Lower leg skin (tissue), 4 donors: ENCODE results near the gene CAPN5. TPM values are rescaled to one million over a fixed set of nuclear protein-coding genes. Genes with fewer than 3 reads are reported as not detected.

Experiments
- DNase-seq, 2 donors: peaks; one replicate each; pipeline ENCODE4 v3.0.0-alpha.2; 2019; ENCODE audit warnings: low spot score in 2 of 2
- H3K4me3 ChIP-seq: fragments of 200-600 bp; sonication (generic); 2 replicates; pipeline ENCODE4 v1.5.1; 2017; ENCODE audit warnings: mild to moderate bottlenecking, low read depth; ENCODE audit not compliant: poor library complexity, severe bottlenecking
- CTCF ChIP-seq, 3 donors: fragments of 450-650 bp; IDR thresholded peaks; one replicate each; pipeline ENCODE4 v1.5.1; 2016; ENCODE audit warnings: antibody characterized with exemption in 3 of 3, mild to moderate bottlenecking in 3 of 3, moderate library complexity in 2 of 3
- POLR2A ChIP-seq, 2 donors: fragments of 450-650 bp; IDR thresholded peaks; one replicate each; pipeline ENCODE4 v1.6.1; 2016 to 2017; ENCODE audit warnings: antibody characterized with exemption in 2 of 2, mild to moderate bottlenecking in 1 of 2, moderate library complexity in 1 of 2
- WGBS, 2 donors: methylation state at CpG; one replicate each; pipeline ENCODE4 v1.1.5; 2018; 5-methylcytosine and 5-hydroxymethylcytosine counted together
- intact Hi-C: fragments of 100-400 bp; cut with DNase I; formaldehyde crosslinking; loops from one replicate; pipeline ENCODE4 v1.15.0; 2023; ENCODE audit warnings: low total_unique reads
- total RNA-seq, 4 donors: library from RNA; depleted of rRNA; stranded (reverse); fragments of >200 nt; gene quantifications; one replicate each; pipeline ENCODE4 v1.1.0, GENCODE V29; 2016

Gene CAPN5
- total RNA-seq, 4 donors from 2014 or later = 0.38 to 1.9 (median 1.2) TPM

DNA sequence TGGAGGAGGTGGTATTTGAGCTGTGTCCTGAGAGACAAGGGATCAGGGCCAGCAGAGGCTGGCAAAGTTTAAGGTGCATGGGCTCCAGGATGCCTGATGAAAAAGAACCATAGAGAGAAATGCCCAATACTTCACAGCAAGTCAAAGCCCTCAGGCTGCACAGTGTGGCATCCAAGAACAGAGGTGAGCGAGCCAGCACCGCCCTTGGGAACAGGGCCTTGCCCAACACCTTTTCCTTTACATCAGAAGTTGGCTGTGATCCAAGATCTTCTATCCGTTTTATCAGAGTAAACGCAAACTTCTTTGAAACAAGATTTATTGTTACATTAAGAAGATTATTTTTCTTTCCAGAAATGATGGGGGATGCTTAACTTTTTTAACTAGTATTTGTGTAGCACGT, 31.2 kb upstream of the CAPN5 start:
- no peak overlapping the region for H3K4me3 ChIP-seq
- intact Hi-C loops = loop anchor here (10.0 kb wide), 1 partner anchor 221 kb away; no protein-coding TSS in a partner anchor
- WGBS, 2 donors = 34 to 37% methylated on average over 5 of the region's 5 CpGs
- TF ChIP-seq CTCF (IDR thresholded peaks at IDR 0.05) (no peak), POLR2A (IDR thresholded peaks at IDR 0.05) (no peak)
- no peak for DNase-seq

GRCh38 chr11:77036398-77036797, 30.4 kb upstream of the CAPN5 start:
- WGBS, 2 donors = 68 to 74% methylated on average over 5 of the region's 5 CpGs
- intact Hi-C loops = loop anchor here (10.0 kb wide), 1 partner anchor 222 kb away; no protein-coding TSS in a partner anchor
- H3K4me3 ChIP-seq = no peak overlapping the region
- TF ChIP-seq CTCF (IDR thresholded peaks at IDR 0.05) (no peak), POLR2A (IDR thresholded peaks at IDR 0.05) (no peak)
- no peak for DNase-seq

DNA sequence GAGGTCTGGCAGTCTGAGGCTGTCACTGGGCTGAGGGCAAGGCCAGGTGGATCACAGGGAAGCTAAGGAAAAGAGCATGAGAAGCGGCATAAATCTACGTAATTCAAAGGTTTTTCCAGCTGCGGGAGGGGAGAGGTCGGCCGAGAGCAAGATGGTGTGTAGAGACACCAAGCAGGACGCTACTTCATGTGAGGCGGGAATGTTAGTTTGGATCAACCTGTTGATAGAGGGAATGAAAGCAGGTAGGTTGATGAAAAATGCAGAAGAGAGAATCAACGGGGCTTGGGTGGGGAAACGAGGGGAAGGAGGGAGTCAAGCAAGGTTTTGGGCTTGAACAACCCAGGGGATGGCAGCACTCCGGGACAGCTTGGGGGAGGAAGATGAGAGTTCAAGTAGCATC, 29.7 kb upstream of the CAPN5 start:
- no peak for TF ChIP-seq POLR2A (IDR thresholded peaks at IDR 0.05)
- DNase-seq = no peak
- intact Hi-C loops = loop anchor here (10.0 kb wide), 1 partner anchor 222 kb away; no protein-coding TSS in a partner anchor
- H3K4me3 ChIP-seq = no peak overlapping the region
- 79 to 82% methylated on average over 10 of the region's 10 CpGs for WGBS, 2 donors

- 74 to 76% methylated on average over 10 of the region's 10 CpGs for WGBS, 2 donors
- no peak for DNase-seq
- H3K4me3 ChIP-seq = no peak overlapping the region
- intact Hi-C loops = loop anchor here (10.0 kb wide), 1 partner anchor 223 kb away; no protein-coding TSS in a partner anchor
- TF ChIP-seq POLR2A (IDR thresholded peaks at IDR 0.05) = no peak
- TF ChIP-seq CTCF (IDR thresholded peaks at IDR 0.05) = no peak
These were observed 28.5 kb upstream of the CAPN5 start for GRCh38 chr11:77038029-77038824.

DNA sequence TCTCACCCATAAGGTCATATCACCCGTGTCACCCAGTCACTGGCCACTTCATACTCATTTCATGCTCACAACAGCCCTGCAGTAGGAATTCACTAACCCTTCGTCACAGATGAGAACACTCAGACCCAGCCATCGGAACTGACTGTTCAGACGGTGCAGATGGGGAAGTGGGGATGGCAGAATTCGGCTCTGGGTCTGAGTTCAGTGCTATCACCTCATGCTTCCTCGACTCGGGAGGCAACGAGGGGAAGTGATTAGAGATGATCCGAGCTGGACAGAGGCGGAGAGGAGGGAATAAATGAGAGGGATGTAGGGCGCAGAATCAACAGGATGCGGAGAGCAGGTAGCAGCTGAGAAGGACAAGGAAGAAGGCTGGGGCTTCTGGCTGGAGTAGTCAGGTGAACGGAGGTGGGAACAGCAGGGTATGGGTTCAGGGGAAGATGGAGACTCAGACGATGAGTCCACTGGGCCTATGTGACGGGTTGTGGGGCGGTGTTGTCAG, 27.9 kb upstream of the CAPN5 start:
- intact Hi-C loops = loop anchor here (10.0 kb wide), 1 partner anchor 224 kb away; no protein-coding TSS in a partner anchor
- H3K4me3 ChIP-seq = no peak overlapping the region
- no peak for DNase-seq
- WGBS, 2 donors = 69 to 75% methylated on average over 16 of the region's 16 CpGs
- TF ChIP-seq CTCF (IDR thresholded peaks at IDR 0.05) = no peak
